Measurements from ENCODE around the gene ESR1.
"Not testable (repeated sequence)": the region's sequence is repeated elsewhere in the genome, so short reads cannot be mapped to it uniquely, and the experiment has no call there.

ESR1 gene

DNA sequence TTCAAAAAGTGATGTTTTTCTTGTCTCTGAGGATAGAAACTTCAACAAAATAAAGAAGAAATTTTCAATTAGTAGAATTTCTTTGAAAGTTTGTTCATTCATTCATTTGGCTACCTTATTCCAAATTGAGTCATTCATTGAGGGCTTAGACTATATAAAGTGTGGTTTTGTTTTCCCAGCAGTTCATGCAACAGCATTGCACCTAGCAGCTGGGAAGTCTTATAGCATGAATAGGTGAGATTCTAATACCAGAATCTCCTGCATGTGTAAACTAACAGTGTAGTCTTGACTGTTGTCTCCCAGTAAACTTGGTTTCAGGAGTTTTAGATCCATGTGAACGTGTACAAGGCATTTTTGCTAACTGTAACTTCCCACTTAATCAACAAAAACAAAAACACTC is 7.1 kb downstream of the ESR1 start:
- no peak for ATAC-seq

- no peak for ATAC-seq
These were observed 15.0 kb downstream of the ESR1 start for GRCh38 chr6:151822252-151823111.

GRCh38 chr6:151826517-151827142 is 19.1 kb downstream of the ESR1 start:
- ATAC-seq = no peak

- no peak for ATAC-seq
These were observed 25.2 kb downstream of the ESR1 start for GRCh38 chr6:151832710-151833109.

DNA sequence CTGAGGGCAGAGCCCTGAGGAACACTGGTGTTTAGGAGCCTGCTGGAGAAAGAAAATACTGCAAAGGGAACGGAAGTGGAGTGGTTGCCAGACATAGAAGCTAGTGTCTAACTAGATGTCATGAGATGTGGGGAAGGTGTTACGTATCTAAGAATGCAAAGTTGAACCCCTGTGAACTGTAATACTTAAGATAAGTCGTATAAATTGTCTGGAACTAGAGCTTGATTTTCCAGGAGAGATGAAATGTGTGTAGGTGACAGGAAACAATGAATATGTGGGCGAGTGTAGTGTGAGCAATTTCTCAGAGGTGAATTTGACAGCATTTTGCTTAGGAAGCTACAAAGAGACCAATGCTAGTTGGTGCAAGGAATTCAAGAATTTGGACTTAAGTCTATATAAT is 27.9 kb downstream of the ESR1 start:
- no peak for ATAC-seq

DNA sequence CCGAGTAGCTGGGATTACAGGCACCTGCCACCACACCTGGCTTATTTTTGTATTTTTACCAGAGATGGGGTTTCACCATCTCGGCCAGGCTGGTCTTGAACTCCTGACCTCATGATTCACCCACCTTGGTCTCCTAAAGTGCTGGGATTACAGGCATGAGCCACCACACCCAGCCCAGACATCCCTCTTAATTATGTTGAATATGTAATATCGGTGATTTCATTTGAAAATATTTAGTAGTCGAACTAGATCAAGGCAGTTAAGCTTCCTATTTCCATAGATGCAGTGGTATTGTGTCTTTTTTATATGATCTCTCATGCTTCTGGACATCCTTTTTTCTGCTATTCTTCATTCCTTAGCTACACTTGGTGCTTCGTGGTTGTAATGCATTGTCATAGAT is 29.7 kb downstream of the ESR1 start:
- no peak for ATAC-seq

DNA sequence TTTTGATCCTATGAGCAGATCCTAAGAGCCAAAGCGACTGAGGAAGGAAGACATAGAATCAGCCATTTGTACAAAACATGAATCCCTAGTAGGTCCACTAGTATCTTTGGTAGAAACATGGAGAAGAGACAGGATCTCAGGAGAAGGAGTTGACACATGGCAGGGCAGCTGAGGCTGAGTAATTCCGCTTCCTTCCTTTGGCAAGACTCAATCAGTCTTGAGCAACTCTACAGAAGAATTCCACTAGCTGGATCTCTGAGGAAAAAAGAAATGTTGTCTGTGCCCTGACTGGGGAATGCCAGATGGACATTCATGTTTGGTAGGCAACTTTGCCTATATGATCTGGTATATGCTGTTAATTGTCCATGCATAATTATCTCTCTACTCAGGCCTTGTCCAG is 35.3 kb downstream of the ESR1 start:
- no peak for ATAC-seq

- ATAC-seq = no peak
These were observed 39.6 kb downstream of the ESR1 start for GRCh38 chr6:151847064-151847463.

GRCh38 chr6:151850479-151851003 is 43.1 kb downstream of the ESR1 start:
- ATAC-seq = no peak

DNA sequence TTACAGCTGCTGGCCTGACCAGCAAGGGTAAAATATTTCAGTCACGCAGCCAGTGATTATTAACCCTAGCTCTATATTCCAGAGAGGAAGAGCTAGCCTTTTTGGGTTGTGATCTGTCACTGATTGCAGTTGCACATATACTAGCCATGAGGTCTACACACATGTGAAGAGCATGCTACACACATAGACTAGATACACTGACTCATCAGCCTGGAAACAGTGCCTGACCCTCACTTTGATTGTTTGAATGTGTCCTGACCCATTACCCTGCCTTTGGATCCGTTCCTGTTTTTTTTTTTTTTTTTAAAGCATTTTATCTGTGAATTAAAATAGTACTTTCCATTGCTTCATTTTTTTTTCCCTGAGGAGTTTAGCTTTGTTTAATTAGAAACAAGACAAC is 50.8 kb downstream of the ESR1 start:
- no peak for ATAC-seq

DNA sequence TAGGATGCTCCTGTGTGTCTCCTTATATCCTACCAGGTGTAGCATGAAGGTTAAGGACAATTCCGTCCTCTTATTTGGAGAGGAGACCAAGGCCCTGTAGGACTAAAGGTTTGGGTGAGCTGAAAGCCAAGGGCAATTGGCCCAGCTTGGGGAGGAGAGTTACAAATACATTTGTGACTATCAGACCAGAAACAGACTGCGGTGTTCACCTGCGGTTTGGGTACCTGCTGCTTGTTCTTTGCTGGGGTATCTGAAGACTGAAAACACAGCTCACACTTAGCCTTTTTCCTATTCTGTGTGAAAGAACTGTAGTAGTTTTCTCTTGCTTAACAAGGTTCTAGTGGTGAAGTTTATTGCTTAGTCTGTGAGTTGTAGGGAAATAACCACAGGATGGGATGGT is 55.0 kb downstream of the ESR1 start:
- ATAC-seq = no peak

GRCh38 chr6:151867361-151867869 is 59.9 kb downstream of the ESR1 start:
- ATAC-seq = not testable (repeated sequence)

DNA sequence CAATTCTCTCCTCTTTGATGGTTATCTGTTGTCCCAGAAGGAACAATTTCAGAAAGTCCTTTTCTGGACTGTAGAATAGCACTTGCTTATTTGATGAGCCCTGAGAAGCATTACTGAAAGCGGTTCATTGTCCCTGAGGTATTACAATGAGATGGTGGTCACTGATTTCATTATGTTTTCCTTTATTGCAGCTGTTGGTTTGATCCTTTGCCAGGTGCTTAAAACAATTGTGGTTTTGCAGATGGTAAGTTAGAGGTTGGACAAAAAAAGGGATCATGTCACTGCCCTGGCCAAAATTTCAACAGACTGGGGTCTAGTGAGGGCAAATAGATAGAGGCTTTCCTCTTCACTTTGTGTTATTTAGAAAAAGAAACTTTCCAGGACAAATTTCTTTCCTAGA is 61.9 kb downstream of the ESR1 start:
- no peak for ATAC-seq

- no peak for ATAC-seq
These were observed 62.3 kb downstream of the ESR1 start for GRCh38 chr6:151869787-151870186.

DNA sequence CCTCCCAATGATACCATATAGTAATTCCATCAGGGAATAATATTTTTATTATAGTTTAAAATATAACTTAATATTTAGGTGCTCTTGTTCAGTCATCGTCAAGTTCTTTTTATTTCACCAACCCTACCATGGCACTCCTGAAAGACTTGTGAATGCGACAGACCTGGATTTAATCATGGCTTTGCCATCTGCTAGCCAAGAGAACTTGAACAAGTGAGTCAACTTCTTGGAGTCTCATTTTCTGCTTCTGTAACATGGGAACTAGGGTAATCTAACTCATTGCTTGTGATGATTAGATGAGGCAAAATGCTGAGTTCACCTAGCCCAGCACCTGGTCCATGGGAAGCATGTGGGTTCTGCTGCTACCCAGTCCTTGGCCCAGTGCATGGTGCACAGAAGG is 62.9 kb downstream of the ESR1 start:
- no peak for ATAC-seq

DNA sequence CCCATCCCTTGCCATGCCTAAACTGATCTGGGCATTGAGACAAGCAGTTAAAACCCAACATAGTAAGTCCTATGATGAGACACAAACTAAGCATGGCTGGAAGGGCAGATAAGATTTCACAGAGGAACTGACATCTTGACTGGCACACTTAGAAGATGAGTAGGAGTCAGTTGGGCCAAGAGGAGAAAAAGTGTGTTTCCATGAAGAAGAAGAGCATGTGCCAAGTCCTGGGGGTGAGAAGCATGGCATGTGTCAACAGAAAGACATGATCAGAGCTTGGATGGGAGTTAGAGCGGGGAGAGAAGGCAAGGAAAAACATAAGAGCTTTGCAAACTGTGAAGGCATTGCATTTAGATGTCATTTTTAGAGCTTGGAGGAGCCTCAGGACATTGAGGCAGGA is 68.0 kb downstream of the ESR1 start:
- ATAC-seq = no peak

GRCh38 chr6:151876122-151876521 is 68.6 kb downstream of the ESR1 start:
- ATAC-seq = no peak

- no peak for ATAC-seq
These were observed 70.0 kb downstream of the ESR1 start for GRCh38 chr6:151877458-151877857.

GRCh38 chr6:151881231-151881630 is 73.7 kb downstream of the ESR1 start:
- ATAC-seq = no peak

DNA sequence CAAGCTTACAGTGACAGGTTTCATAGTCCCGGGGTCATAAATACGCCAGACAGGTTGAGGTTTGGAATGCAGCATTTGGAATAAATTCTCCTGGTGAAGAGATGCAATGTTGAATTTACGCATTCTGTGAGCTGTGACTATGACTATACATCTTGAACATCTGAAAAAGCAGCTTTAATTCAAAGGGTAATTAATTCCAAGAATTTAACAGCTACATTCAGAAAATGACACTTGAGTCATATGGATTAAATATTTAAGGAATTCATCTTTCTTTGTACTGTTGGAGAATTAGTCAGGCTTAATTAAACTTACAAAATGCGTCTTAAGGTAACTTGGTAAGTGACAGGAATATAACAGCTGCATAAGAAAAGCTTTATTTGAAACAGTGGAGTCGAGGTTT is 74.7 kb downstream of the ESR1 start:
- no peak for ATAC-seq

GRCh38 chr6:151885234-151885633 is 77.8 kb downstream of the ESR1 start:
- no peak for ATAC-seq

- ATAC-seq = no peak
These were observed 84.0 kb downstream of the ESR1 start for GRCh38 chr6:151891524-151891923.

DNA sequence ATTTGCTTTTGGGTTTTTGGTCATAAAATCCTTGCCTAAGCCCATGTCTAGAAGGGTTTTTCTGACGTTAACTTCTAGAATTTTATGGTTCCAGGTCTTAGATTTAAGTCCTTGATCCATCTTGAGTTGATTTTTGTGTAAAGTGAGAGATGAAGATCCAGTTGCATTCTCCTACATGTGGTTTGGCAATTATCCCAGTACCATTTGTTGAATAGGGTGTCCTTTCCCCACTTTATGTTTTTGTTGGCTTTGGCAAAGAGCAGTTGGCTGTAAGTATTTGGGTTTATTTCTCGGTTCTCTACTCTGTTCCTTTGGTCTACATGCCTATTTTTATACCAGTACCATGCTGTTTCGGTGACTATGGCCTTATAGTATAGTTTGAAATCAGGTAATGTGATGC is 86.9 kb downstream of the ESR1 start:
- ATAC-seq = not testable (repeated sequence)

- ATAC-seq = not testable (repeated sequence)
These were observed 91.7 kb downstream of the ESR1 start for GRCh38 chr6:151899221-151899620.

Data from activated CD4-positive, CD25-positive, alpha-beta regulatory T cell treated with anti-CD3 and anti-CD28 coated beads, Interleukin-2, amount 50 U/mL, for 24 hours (primary cell).